Transverse colon (tissue), 4 donors: Measurements from ENCODE around the gene TTC28. TPM values are rescaled to one million over a fixed set of nuclear protein-coding genes. Genes with fewer than 3 reads are reported as not detected.
A peak's percentile ranks its signal among the peaks of the same experiment; 100 is the strongest.

Source experiments
- DNase-seq: peaks from one replicate; pipeline ENCODE4 v3.0.0-alpha.2; 2019
- H3K27ac ChIP-seq, 4 donors: fragments of 200-600 bp; sonication (generic); 2 replicates each; pipeline ENCODE4 v1.5.1; 2016 to 2018; ENCODE audit warnings: inconsistent platforms in 4 of 4
- H3K27me3 ChIP-seq: fragments of 200-600 bp; sonication (generic); 2 replicates; pipeline ENCODE4 v1.5.1; 2017; ENCODE audit warnings: inconsistent platforms
- H3K36me3 ChIP-seq, 4 donors: fragments of 200-600 bp; sonication (generic); 2 replicates each; pipeline ENCODE4 v1.5.1; 2017 to 2019; ENCODE audit warnings: inconsistent platforms in 4 of 4
- H3K4me1 ChIP-seq, 4 donors: fragments of 200-600 bp; sonication (generic); 2 replicates each; pipeline ENCODE4 v1.5.1; 2017 to 2020; ENCODE audit warnings: inconsistent platforms in 4 of 4
- H3K4me3 ChIP-seq, 4 donors: fragments of 200-600 bp; sonication (generic); 1 replicate in 1 of 4; 2 replicates in 3 of 4; pipeline versions ENCODE4 v1.5.1 to v1.6.1; 2017 to 2019; ENCODE audit warnings: inconsistent platforms in 4 of 4
- H3K9me3 ChIP-seq, 2 donors: fragments of 200-600 bp; sonication (generic); 2 replicates each; pipeline ENCODE4 v1.5.1; 2017 to 2019; ENCODE audit warnings: inconsistent platforms in 2 of 2
- CTCF ChIP-seq, 5 experiments: fragments of 200-600 bp in 3 of 5; fragments of 450-650 bp in 2 of 5; sonication (generic) in 3 of 5; IDR thresholded peaks; 1 replicate in 2 of 5; 2 replicates in 3 of 5; pipeline ENCODE4 v1.5.1; 2016 to 2017; ENCODE audit warnings: antibody characterized with exemption in 5 of 5, inconsistent platforms in 3 of 5, mild to moderate bottlenecking in 2 of 5, moderate library complexity in 1 of 5
- EP300 ChIP-seq: sonication (generic); formaldehyde crosslinking; IDR thresholded peaks from one replicate; pipeline ENCODE4 v1.6.1; 2017; ENCODE audit warnings: antibody characterized with exemption, low read depth
- POLR2A ChIP-seq: fragments of 450-650 bp; IDR thresholded peaks from one replicate; pipeline ENCODE4 v1.6.1; 2016; ENCODE audit warnings: antibody characterized with exemption, mild to moderate bottlenecking, moderate library complexity
- POLR2AphosphoS5 ChIP-seq, 3 donors: sonication (generic); formaldehyde crosslinking; IDR thresholded peaks; one replicate each; pipeline ENCODE4 v1.6.1; 2016; ENCODE audit warnings: antibody characterized with exemption in 3 of 3
- WGBS, 2 donors: methylation state at CpG; one replicate each; pipeline ENCODE4 v1.1.5; 2018; ENCODE audit warnings: low coverage in 1 of 2; 5-methylcytosine and 5-hydroxymethylcytosine counted together
- in situ Hi-C, 4 donors: fragments of 200-750 bp; cut with MboI; loops; one replicate each; pipeline versions ENCODE4 v1.15.0 to v1.15.1; 2017; ENCODE audit warnings: low sequenced_read_pairs in 3 of 4, low pct_ligation_motif_present in 1 of 4, low pct_unique_long_range_greater_than_20kb in 1 of 4
- intact Hi-C: fragments of 100-400 bp; cut with DNase I; formaldehyde crosslinking; loops from one replicate; pipeline ENCODE4 v1.15.1; 2023; ENCODE audit warnings: low total_unique reads
- total RNA-seq, 4 donors: library from RNA; depleted of rRNA; stranded (reverse); fragments of >200 nt; gene quantifications; one replicate each; pipeline ENCODE4 v1.1.0, GENCODE V29; 2016

Gene TTC28
- total RNA-seq, 4 donors from 2014 or later: 7.6 to 84.2 (median 12.4) TPM

DNA sequence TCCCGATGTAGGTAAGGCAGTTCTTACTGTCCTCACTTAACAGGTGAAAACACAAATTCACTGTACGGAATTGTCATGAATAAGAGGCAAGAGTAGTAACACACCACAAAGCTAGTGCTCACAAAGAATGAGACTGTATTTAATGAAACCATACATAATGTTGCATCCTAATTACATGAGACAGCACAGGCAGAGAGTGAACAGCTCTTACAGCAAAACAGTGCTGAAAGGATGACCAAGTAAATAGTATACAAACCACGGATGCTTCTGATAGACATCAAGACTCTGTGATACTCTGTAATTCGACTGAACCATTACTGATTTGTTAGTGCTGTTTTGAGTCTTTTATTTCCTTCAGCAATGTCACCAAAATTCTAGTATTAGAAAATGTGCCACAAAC lies 282.3 kb downstream of the TTC28 start:
- intact Hi-C loops: no loop called here
- 65 to 86% methylated on average over 3 to 4 of the region's 4 CpGs for WGBS, 2 donors
- H3K27me3 ChIP-seq: no peaks in the 10 kb centered on the region
- H3K36me3 ChIP-seq: no peaks in the 10 kb centered on the region
- DNase-seq: no peak
- H3K4me3 ChIP-seq: no peak overlapping the region
- H3K27ac ChIP-seq: no peak overlapping the region
- TF ChIP-seq EP300 (no peak), CTCF (IDR thresholded peaks at IDR 0.05) (no peak), POLR2AphosphoS5 (IDR thresholded peaks at IDR 0.05) (no peak), POLR2A (no peak)
- in situ Hi-C loops: no loop called here
- peaks cover 0 to 12% (median 3%) of the 10 kb centered on the region in 4 donors for H3K4me1 ChIP-seq
- no peaks in the 10 kb centered on the region for H3K9me3 ChIP-seq

- Histone ChIP-seq H3K9me3 (no peaks in the 10 kb centered on the region), H3K27me3 (no peaks in the 10 kb centered on the region), H3K4me1 (peaks cover 0 to 12% (median 3%) of the 10 kb centered on the region in 4 donors), H3K27ac (peak overlapping the region in 1 of 4 donors; percentile 20), H3K4me3 (no peak overlapping the region), H3K36me3 (no peaks in the 10 kb centered on the region)
- in situ Hi-C loops (no loop called here), intact Hi-C loops (no loop called here)
- no peak for DNase-seq
- TF ChIP-seq POLR2AphosphoS5 (IDR thresholded peaks at IDR 0.05): no peak
- no peak for TF ChIP-seq CTCF (IDR thresholded peaks at IDR 0.05)
- no peak for TF ChIP-seq POLR2A
- TF ChIP-seq EP300: no peak
- 0 to 8% methylated on average over 1 to 2 of the region's 2 CpGs for WGBS, 2 donors
Measured at GRCh38 chr22:28395920-28396753, 283.5 kb downstream of the TTC28 start.

DNA sequence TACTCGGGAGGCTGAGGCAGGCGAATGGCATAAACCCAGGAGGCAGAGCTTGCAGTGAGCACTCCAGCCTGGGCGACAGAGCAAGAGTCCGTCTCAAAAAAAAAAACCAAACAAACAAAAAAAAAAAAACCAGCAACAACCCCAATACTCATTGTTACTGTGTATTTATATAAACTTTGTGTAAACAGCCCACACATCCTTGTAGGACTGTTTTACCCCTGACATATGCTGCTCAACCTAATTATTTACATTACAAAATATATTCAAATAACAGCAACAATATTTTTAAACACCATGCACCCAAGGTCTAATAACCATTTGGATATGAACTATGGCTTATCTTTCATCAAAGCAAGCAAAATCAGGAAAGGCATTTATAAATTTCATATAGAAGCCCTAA lies 284.1 kb downstream of the TTC28 start:
- 88 to 90% methylated on average over 1 to 4 of the region's 4 CpGs for WGBS, 2 donors

More for the DNA sequence above, 284.1 kb downstream of the TTC28 start:
- Histone ChIP-seq H3K36me3 (no peaks in the 10 kb centered on the region), H3K4me3 (no peak overlapping the region), H3K27me3 (no peaks in the 10 kb centered on the region), H3K9me3 (no peaks in the 10 kb centered on the region), H3K4me1 (peaks cover 0 to 12% (median 3%) of the 10 kb centered on the region in 4 donors), H3K27ac (no peak overlapping the region)
- TF ChIP-seq EP300 (no peak), POLR2AphosphoS5 (IDR thresholded peaks at IDR 0.05) (no peak), CTCF (IDR thresholded peaks at IDR 0.05) (no peak), POLR2A (no peak)
- DNase-seq: no peak
- intact Hi-C loops: no loop called here
- in situ Hi-C loops: no loop called here
